Retinal pigment epithelial cell (primary cell): ENCODE measurements around the gene TRANK1.

Source experiments
- DNase-seq: peaks from one replicate; pipeline ENCODE4 v3.0.0-alpha.2; 2010; ENCODE audit warnings: low read depth
- H3K4me3 ChIP-seq: 2 replicates; pipeline ENCODE4 v1.5.1; 2011; ENCODE audit warnings: mild to moderate bottlenecking, low read length, control low read depth, moderate library complexity
- TF ChIP-seq, protein P1 (sequence below): conservative IDR thresholded peaks from 2 replicates; pipeline ENCODE4 v1.5.1; 2011; ENCODE audit warnings: low read depth, low read length, control low read depth, inconsistent platforms

The TRANK1 gene

DNA sequence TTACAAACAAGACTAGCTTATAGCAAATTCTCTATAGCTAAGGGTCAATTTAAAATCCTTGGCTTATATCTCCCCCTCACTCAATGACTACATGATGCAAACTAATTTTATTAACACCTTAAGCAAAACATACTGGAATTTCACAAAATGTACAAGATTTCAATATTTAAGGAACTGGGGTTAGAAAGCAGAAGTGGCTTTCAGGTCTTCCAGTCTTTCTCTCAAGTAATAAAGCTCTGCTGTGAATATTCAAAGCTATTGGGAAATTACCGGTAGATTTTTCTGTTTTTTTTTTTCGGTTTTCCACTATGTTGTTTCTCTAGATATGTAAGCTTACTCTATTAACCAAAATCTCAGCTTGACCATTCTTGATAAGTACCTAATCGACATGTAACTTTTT is 44.2 kb upstream of the TRANK1 start:
- TF ChIP-seq, protein P1, sequence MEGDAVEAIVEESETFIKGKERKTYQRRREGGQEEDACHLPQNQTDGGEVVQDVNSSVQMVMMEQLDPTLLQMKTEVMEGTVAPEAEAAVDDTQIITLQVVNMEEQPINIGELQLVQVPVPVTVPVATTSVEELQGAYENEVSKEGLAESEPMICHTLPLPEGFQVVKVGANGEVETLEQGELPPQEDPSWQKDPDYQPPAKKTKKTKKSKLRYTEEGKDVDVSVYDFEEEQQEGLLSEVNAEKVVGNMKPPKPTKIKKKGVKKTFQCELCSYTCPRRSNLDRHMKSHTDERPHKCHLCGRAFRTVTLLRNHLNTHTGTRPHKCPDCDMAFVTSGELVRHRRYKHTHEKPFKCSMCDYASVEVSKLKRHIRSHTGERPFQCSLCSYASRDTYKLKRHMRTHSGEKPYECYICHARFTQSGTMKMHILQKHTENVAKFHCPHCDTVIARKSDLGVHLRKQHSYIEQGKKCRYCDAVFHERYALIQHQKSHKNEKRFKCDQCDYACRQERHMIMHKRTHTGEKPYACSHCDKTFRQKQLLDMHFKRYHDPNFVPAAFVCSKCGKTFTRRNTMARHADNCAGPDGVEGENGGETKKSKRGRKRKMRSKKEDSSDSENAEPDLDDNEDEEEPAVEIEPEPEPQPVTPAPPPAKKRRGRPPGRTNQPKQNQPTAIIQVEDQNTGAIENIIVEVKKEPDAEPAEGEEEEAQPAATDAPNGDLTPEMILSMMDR = no peak
- no peak overlapping the region for H3K4me3 ChIP-seq
- DNase-seq = no peak

DNA sequence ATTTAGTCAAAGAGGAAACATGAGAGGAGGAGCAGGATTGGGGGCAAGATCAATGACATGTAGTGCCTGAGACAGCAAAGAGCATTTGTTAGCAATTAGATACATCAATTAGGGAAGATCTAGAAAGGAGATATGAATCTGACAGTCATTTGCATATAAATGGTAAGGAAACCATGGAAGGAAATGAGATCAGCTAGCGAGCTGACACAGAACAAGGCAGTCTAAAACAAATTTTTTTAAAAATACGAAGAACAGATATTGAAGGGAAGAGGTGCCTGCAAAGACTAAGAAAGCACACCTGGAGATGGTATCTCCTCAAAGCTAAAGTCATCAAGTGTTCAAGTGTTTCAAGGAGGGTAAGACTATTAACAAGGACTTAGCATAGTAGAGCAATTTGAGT is 43.5 kb upstream of the TRANK1 start:
- no peak overlapping the region for H3K4me3 ChIP-seq
- no peak for DNase-seq
- TF ChIP-seq, protein P1 = no peak

DNA sequence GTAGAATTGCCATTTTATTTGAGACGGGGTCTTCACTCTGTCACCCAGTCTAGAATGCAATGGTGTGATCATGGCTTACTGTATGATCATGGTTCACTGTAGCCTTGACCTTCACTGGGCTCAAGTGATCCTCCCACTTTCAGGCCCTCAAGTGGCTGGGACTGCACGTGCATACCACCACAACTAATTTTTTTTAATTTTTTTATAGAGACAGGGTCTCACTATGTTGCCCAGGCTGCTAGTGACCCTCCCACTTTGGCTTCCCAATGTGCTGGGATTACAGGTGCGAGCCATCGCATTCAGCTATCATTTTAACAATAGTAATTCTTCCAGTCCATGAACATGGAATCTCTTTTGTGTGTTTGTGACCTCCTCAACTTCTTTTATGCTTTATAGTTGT is 36.2 kb upstream of the TRANK1 start:
- no peak overlapping the region for H3K4me3 ChIP-seq
- TF ChIP-seq, protein P1 = no peak
- DNase-seq = no peak

- no peak for DNase-seq
- TF ChIP-seq, protein P1 = no peak
- no peak overlapping the region for H3K4me3 ChIP-seq
Measured at GRCh38 chr3:36973139-36973538, 28.3 kb upstream of the TRANK1 start.

DNA sequence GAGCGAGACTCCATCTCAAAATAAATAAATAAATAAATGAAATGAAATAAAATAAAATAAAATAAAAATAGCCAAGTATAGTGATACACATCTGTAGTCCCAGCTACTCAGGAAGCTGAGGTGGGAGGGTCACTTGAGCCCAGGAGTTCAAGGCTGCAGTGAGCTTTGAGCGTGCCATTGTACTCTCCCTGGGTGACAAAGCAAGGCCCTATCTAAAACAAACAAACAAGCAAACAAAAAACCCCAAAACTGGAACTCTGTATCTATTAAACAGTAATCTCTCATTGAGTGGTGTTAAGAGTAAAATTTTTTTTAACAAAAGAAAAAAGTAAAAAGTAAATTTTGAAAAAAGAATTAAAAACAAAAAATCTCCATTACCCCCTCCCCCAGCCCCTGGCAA is 27.3 kb upstream of the TRANK1 start:
- no peak overlapping the region for H3K4me3 ChIP-seq
- TF ChIP-seq, protein P1 = no peak
- no peak for DNase-seq

- TF ChIP-seq, protein P1 = no peak
- DNase-seq = no peak
- no peak overlapping the region for H3K4me3 ChIP-seq
Measured at GRCh38 chr3:36969540-36970432, 24.9 kb upstream of the TRANK1 start.

DNA sequence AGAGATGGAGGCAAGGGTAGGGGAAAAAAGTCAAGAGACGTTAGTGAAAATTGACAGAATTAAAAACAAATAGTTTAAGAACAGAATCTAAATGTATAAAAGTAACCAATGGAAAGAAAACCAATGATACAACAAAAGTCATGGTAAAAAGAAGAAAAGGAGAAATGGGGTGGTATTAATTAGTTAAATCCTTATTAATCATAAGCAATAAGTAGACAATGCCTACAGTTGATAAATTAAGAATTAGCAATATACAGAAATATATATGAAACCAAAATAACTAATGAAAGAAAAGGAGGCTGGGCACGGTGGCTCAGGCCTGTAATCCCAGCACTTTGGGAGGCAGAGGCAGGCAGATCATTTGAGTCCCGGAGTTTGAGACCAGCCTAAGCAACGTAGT is 24.2 kb upstream of the TRANK1 start:
- no peak for DNase-seq
- TF ChIP-seq, protein P1 = no peak
- no peak overlapping the region for H3K4me3 ChIP-seq
